Left lung (tissue), 10 donors: ENCODE results near the gene ABI3BP. TPM values are rescaled to one million over a fixed set of nuclear protein-coding genes. Genes with fewer than 3 reads are reported as not detected.

Experiments used
- ATAC-seq: fragments of 200-7000 bp; cut with Tn5 transposase; one replicate; pipeline ENCODE4 v1.9.1; 2020; ENCODE audit warnings: moderate library complexity
- DNase-seq, 4 donors: peaks; one replicate each; pipeline ENCODE4 v3.0.0-alpha.2; 2013 to 2020
- H3K27ac ChIP-seq, 2 donors: fragments of 200-600 bp; sonication (generic) in 1 of 2; one replicate each; pipeline versions ENCODE4 v1.5.0 to v1.8.0; 2020 to 2021
- H3K27me3 ChIP-seq, 2 donors: fragments of 200-600 bp; sonication (generic) in 1 of 2; one replicate each; pipeline versions ENCODE4 v1.5.0 to v1.8.0; 2020 to 2021
- H3K36me3 ChIP-seq, 2 donors: fragments of 200-600 bp; sonication (generic) in 1 of 2; one replicate each; pipeline versions ENCODE4 v1.5.0 to v1.8.0; 2020 to 2021
- H3K4me1 ChIP-seq, 2 donors: fragments of 200-600 bp; one replicate each; pipeline ENCODE4 v1.8.0; 2021
- H3K4me3 ChIP-seq, 2 donors: fragments of 200-600 bp; sonication (generic) in 1 of 2; one replicate each; pipeline versions ENCODE4 v1.5.0 to v1.8.0; 2020 to 2021; ENCODE audit warnings: mild to moderate bottlenecking in 1 of 2
- H3K9me3 ChIP-seq, 2 donors: fragments of 200-600 bp; sonication (generic) in 1 of 2; one replicate each; pipeline versions ENCODE4 v1.5.0 to v1.8.0; 2020 to 2021
- CTCF ChIP-seq, 2 donors: fragments of 200-600 bp; sonication (generic) in 1 of 2; IDR thresholded peaks; one replicate each; pipeline versions ENCODE4 v1.5.0 to v1.8.0; 2021; ENCODE audit warnings: antibody characterized with exemption in 2 of 2
- intact Hi-C, 2 donors: fragments of 100-400 bp; cut with DNase I; formaldehyde crosslinking; loops; one replicate each; pipeline versions ENCODE4 v1.11.2 to v1.14.2; 2022
- polyA plus RNA-seq, 6 donors: library from polyadenylated mRNA; unstranded; fragments of 120-200 nt; gene quantifications; one replicate each; pipeline ENCODE4 v1.2.1, GENCODE V29; 2013; ENCODE audit not compliant: insufficient read length in 6 of 6
- total RNA-seq, 2 donors: library from RNA; stranded (reverse); fragmentation: NEBNext Ultra II Directional; extraction: Animal tissue kit (Norgen Biotek cat#: 25700); gene quantifications; one replicate each; pipeline ENCODE4 v1.2.1, GENCODE V29; 2021
- donor health status: DM: no; HTN: yes; CAD: no.
- donor health status: DM: no; HTN: no; CAD: no.

ABI3BP gene
- total and polyA plus RNA-seq, 8 donors = 65.2 to 138 (median 85.3) TPM

- Histone ChIP-seq H3K4me3 (no peak overlapping the region), H3K36me3 (no peaks in the 10 kb centered on the region), H3K27me3 (no peaks in the 10 kb centered on the region), H3K4me1 (no peaks in the 10 kb centered on the region), H3K27ac (no peak overlapping the region), H3K9me3 (peaks cover 0 to 2% of the 10 kb centered on the region in 2 donors)
- no peak for TF ChIP-seq CTCF (IDR thresholded peaks at IDR 0.05)
- intact Hi-C loops = no loop called here
- no peak for ATAC-seq
- no peak for DNase-seq
Observed at GRCh38 chr3:100999160-100999559, 5.9 kb upstream of the ABI3BP start.

GRCh38 chr3:100994809-100995208 lies 1.6 kb upstream of the ABI3BP start:
- H3K4me3 ChIP-seq = no peak overlapping the region
- no peaks in the 10 kb centered on the region for H3K27me3 ChIP-seq
- DNase-seq (no peak), ATAC-seq (no peak)
- intact Hi-C loops = no loop called here
- H3K36me3 ChIP-seq = no peaks in the 10 kb centered on the region
- H3K9me3 ChIP-seq = no peaks in the 10 kb centered on the region
- H3K27ac ChIP-seq = no peak overlapping the region
- H3K4me1 ChIP-seq = no peaks in the 10 kb centered on the region
- no peak for TF ChIP-seq CTCF (IDR thresholded peaks at IDR 0.05)

- ATAC-seq = no peak
Observed at GRCh38 chr3:100994187-100994586, 966 bp upstream of the ABI3BP start.

GRCh38 chr3:100992231-100993012 lies 799 bp downstream of the ABI3BP start:
- H3K4me1 ChIP-seq = no peaks in the 10 kb centered on the region
- peak overlapping the region; percentile 65 to 85 for H3K27ac ChIP-seq
- no peaks in the 10 kb centered on the region for H3K9me3 ChIP-seq
- no peak for TF ChIP-seq CTCF (IDR thresholded peaks at IDR 0.05)
- DNase-seq (peak in 2 of 4 donors; percentile 68 to 69), ATAC-seq (peak; percentile 76)
- H3K27me3 ChIP-seq = no peaks in the 10 kb centered on the region
- no peaks in the 10 kb centered on the region for H3K36me3 ChIP-seq
- H3K4me3 ChIP-seq = peak overlapping the region; percentile 18 to 31
- intact Hi-C loops = no loop called here

More at GRCh38 chr3:100994187-100994586, 966 bp upstream of the ABI3BP start:
- intact Hi-C loops = no loop called here
- Histone ChIP-seq H3K27me3 (no peaks in the 10 kb centered on the region), H3K4me1 (no peaks in the 10 kb centered on the region), H3K36me3 (no peaks in the 10 kb centered on the region), H3K4me3 (no peak overlapping the region), H3K9me3 (no peaks in the 10 kb centered on the region), H3K27ac (no peak overlapping the region)
- no peak for TF ChIP-seq CTCF (IDR thresholded peaks at IDR 0.05)
- DNase-seq = no peak

GRCh38 chr3:100988080-100988479 lies 5.1 kb downstream of the ABI3BP start:
- Histone ChIP-seq H3K4me1 (no peaks in the 10 kb centered on the region), H3K36me3 (no peaks in the 10 kb centered on the region), H3K27me3 (no peaks in the 10 kb centered on the region), H3K27ac (no peak overlapping the region), H3K4me3 (no peak overlapping the region), H3K9me3 (no peaks in the 10 kb centered on the region)
- intact Hi-C loops = no loop called here
- ATAC-seq = no peak
- TF ChIP-seq CTCF (IDR thresholded peaks at IDR 0.05) = no peak
- no peak for DNase-seq
